Mesothelial cell of epicardium (in vitro differentiated cells): ENCODE results near the gene EYS. TPM values are rescaled to one million over a fixed set of nuclear protein-coding genes. Genes with fewer than 3 reads are reported as not detected.

ENCODE experiments used
- DNase-seq, 2 experiments: peaks; one replicate each; pipeline ENCODE4 v3.0.0; 2021; ENCODE audit warnings: low spot score in 2 of 2; ENCODE audit not compliant: unreplicated experiment in 2 of 2
- H3K27ac Mint-ChIP-seq: 2 replicates; pipeline ENCODE4 v1.8.0; 2021; ENCODE audit warnings: mixed read lengths
- H3K27me3 Mint-ChIP-seq: 2 replicates; pipeline ENCODE4 v1.8.0; 2021; ENCODE audit warnings: low read depth, mixed read lengths
- H3K36me3 Mint-ChIP-seq: 2 replicates; pipeline ENCODE4 v1.8.0; 2021; ENCODE audit warnings: mixed read lengths
- H3K4me1 Mint-ChIP-seq: 2 replicates; pipeline ENCODE4 v1.8.0; 2021; ENCODE audit warnings: mixed read lengths
- H3K4me3 Mint-ChIP-seq: 2 replicates; pipeline ENCODE4 v1.8.0; 2021; ENCODE audit warnings: mild to moderate bottlenecking, moderate library complexity, mixed read lengths
- H3K9me3 Mint-ChIP-seq: 2 replicates; pipeline ENCODE4 v1.8.0; 2021; ENCODE audit warnings: mixed read lengths
- total RNA-seq: library from RNA; stranded (reverse); gene quantifications from 3 replicates; pipeline ENCODE4 v1.2.1, GENCODE V29; 2021
- TF ChIP-seq, protein P1 (sequence below): fragments of 200-600 bp; sonication (generic); IDR thresholded peaks from one replicate; pipeline ENCODE4 v1.5.0; 2021; ENCODE audit warnings: antibody characterized with exemption; ENCODE audit not compliant: unreplicated experiment

EYS gene
- total RNA-seq, 1 donor from 2014 or later, result 0.69 TPM

DNA sequence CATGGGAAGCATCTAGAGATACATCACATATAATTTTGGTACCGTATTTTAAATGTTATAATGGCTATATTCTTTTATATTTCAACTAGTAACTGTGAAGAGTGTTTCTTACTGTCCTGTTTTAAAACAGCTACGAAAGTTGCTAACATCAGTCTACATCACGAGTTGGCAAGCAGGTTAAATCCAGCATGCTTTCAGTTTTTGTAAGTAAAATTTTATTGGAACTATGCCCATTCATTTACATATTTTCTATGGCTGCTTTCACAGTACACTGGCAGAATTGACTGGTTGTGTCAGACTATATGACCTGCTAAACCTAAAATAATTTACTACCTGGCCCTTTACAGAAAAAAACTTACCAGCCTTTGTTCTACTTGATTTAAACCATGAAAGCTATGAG is 1593.3 kb downstream of the EYS start:
- Mint-ChIP-seq H3K27me3 (peaks cover 2% of the 10 kb centered on the region), H3K27ac (no peak overlapping the region), H3K4me1 (no peaks in the 10 kb centered on the region), H3K9me3 (peaks cover 20% of the 10 kb centered on the region), H3K36me3 (peaks cover 2% of the 10 kb centered on the region), H3K4me3 (no peak overlapping the region)
- TF ChIP-seq, protein P1, sequence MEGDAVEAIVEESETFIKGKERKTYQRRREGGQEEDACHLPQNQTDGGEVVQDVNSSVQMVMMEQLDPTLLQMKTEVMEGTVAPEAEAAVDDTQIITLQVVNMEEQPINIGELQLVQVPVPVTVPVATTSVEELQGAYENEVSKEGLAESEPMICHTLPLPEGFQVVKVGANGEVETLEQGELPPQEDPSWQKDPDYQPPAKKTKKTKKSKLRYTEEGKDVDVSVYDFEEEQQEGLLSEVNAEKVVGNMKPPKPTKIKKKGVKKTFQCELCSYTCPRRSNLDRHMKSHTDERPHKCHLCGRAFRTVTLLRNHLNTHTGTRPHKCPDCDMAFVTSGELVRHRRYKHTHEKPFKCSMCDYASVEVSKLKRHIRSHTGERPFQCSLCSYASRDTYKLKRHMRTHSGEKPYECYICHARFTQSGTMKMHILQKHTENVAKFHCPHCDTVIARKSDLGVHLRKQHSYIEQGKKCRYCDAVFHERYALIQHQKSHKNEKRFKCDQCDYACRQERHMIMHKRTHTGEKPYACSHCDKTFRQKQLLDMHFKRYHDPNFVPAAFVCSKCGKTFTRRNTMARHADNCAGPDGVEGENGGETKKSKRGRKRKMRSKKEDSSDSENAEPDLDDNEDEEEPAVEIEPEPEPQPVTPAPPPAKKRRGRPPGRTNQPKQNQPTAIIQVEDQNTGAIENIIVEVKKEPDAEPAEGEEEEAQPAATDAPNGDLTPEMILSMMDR, result no peak
- no peak for DNase-seq

DNA sequence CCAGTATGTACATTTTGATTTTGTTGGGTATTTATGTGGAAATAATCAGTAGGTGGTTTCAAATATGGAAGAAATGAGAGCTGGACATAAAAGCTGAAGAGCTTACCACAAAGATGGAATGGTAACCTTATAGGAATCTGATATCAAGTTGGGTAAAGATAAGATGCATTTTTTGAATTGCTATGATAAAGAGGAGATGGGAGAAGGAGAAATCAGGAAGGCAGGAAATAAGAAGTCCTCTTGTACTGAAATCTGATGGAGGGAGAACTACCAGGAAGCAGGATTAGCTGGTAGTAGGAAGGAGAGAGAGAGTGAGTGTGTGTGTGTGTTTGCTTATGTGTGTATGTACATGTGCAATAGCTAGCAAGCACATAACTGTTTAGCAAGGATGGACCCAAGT is 1603.0 kb downstream of the EYS start:
- TF ChIP-seq, protein P1, result no peak
- no peak overlapping the region for H3K27ac Mint-ChIP-seq

DNA sequence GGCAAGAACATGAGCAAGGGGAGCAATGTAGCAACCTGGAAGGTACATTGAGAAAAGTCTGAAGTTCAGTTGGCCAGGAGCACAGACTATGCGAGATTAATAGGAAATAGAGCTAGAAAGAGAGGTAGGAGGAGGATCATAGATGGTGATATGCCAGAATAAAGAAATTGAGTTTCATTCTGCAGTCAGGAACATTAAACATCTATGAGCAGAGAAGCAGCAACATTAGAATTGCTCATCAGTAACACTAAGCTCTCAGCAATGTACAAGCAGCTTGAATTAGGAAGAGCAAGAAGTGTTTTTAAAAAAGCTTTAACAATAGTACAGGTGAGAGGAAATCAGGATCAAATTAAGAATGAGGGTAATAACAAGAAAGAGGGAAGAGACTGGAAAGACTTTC is 1603.5 kb downstream of the EYS start:
- Mint-ChIP-seq H3K9me3 (peaks cover 3% of the 10 kb centered on the region), H3K27me3 (peaks cover 3% of the 10 kb centered on the region), H3K4me1 (no peaks in the 10 kb centered on the region), H3K36me3 (no peaks in the 10 kb centered on the region), H3K27ac (no peak overlapping the region), H3K4me3 (no peak overlapping the region)
- DNase-seq, result no peak
- TF ChIP-seq, protein P1, result no peak

More for the DNA sequence above, 1603.0 kb downstream of the EYS start:
- Mint-ChIP-seq H3K4me1 (no peaks in the 10 kb centered on the region), H3K36me3 (no peaks in the 10 kb centered on the region), H3K27me3 (peaks cover 3% of the 10 kb centered on the region), H3K4me3 (no peak overlapping the region), H3K9me3 (peaks cover 3% of the 10 kb centered on the region)
- DNase-seq, result no peak

DNA sequence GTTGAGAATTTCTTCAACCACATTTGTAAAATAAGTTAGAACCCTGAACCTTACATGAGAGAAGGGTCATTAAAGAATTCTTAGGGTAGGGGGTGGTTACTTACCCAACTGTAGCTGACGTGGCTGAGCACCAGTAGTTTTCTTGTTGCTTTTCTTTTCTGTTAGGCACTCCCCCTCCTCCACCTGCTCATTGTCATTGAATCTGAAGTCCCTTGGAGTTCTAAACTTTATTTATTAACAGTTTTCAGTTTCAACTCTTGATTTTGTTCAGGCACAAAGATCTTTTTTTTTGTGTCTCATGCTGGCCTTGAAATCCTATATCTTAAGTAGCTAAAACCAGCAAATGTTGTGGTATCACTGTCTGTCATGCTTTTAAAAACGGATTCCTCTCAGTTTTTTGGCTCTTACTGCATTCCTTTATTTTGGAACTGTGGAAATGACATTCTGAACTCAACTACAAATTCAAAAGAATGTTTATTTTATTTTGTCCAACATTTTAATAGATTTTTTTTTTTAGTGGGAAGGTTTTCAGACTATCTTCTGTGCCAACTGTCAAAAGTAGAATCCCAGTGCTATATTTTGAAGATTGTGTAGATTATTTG is 1606.2 kb downstream of the EYS start:
- H3K9me3 Mint-ChIP-seq, result peaks cover 16% of the 10 kb centered on the region
- TF ChIP-seq, protein P1, result no peak
- no peaks in the 10 kb centered on the region for H3K4me1 Mint-ChIP-seq
- no peak for DNase-seq
- no peak overlapping the region for H3K4me3 Mint-ChIP-seq
- no peak overlapping the region for H3K27ac Mint-ChIP-seq
- no peaks in the 10 kb centered on the region for H3K36me3 Mint-ChIP-seq
- no peaks in the 10 kb centered on the region for H3K27me3 Mint-ChIP-seq

DNA sequence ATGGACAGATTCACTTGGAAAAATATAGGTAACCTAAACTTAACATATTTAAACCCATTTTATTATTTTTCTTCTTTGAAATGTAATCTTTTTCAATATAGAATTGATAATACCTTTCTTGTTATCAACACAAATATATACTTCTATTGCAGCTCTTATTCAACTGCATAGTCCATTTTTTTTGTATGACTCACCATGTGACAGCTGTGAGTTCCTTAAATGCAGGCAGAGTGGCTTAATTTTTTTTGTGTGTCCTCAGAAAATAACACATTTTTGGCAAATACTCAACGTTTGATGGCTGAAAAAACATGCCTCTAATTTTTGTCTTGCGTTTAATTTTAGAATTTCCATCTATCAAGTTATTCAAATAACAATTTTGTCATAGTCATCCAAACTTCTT is 1616.7 kb downstream of the EYS start:
- DNase-seq, result no peak
- Mint-ChIP-seq H3K4me3 (no peak overlapping the region), H3K27me3 (no peaks in the 10 kb centered on the region), H3K9me3 (peaks cover 22% of the 10 kb centered on the region), H3K36me3 (peaks cover 3% of the 10 kb centered on the region), H3K27ac (no peak overlapping the region), H3K4me1 (no peaks in the 10 kb centered on the region)
- TF ChIP-seq, protein P1, result no peak

DNA sequence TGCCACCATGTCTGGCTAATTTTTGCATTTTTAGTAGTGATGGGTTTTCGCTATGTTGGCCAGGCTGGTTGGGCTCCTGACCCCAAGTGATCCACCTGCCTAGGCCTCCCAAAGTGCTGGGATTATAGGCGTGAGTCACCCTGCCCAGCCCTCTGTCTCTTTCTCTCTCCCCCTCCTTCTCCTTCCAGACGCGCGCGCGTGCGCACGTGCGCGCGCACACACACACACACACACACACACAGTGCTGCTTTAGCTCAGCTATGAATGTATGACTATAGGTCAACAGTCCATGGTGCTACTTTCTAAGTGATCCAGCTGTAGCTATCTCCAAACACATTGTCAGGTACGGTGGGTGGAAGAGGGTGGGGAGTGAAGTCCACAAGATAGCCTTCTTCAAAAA is 1621.9 kb downstream of the EYS start:
- no peak overlapping the region for H3K4me3 Mint-ChIP-seq
- peaks cover 2% of the 10 kb centered on the region for H3K4me1 Mint-ChIP-seq
- peaks cover 7% of the 10 kb centered on the region for H3K9me3 Mint-ChIP-seq
- no peaks in the 10 kb centered on the region for H3K27me3 Mint-ChIP-seq
- no peaks in the 10 kb centered on the region for H3K36me3 Mint-ChIP-seq
- no peak overlapping the region for H3K27ac Mint-ChIP-seq
- TF ChIP-seq, protein P1, result no peak
- DNase-seq, result no peak
